Measurements from ENCODE around the gene CARD11. TPM values are rescaled to one million over a fixed set of nuclear protein-coding genes. Genes with fewer than 3 reads are reported as not detected.

CARD11 gene
- total and polyA plus RNA-seq, 2 experiments from 2014 or later: 17.7 to 29.0 TPM

DNA sequence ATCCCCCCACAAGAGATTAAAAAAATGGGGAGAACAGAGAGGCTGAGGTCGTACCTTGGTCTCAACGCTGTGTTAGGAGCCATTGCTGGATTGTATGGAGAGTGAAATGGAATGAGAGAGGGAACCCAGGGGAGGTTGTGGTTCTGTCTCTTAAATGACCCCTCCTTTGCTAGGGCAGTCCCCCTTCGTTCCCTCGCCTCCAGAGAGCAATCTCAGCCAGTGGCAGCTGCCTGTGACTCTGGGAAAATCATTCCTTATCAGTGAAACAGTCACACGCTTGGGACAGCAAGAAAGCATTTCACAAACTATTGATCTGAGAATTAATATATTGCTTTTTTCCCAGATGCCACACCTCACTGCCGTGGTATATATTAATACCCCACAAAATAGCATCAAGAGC lies 12.0 kb upstream of the CARD11 start:
- Histone ChIP-seq H3K27me3 (ENCODE audit: insufficient read depth) (no peaks in the 10 kb centered on the region), H3K36me3 (ENCODE audit: insufficient read depth) (no peaks in the 10 kb centered on the region), H3K4me2 (no peak overlapping the region), H3F3A (replicated peaks; ENCODE audit: low read depth) (no peaks in the 10 kb centered on the region), H4K20me1 (replicated peaks; ENCODE audit: insufficient read depth) (no peaks in the 10 kb centered on the region), H2AFZ (peak overlapping the region; percentile 87), H3K9me2 (ENCODE audit: insufficient read depth) (no peaks in the 10 kb centered on the region), H3K4me3 (no peak overlapping the region), H3K4me1 (ENCODE audit: insufficient read depth) (no peaks in the 10 kb centered on the region), H3K27ac (ENCODE audit: low read depth) (no peak overlapping the region), H3K79me2 (replicated peaks; ENCODE audit: insufficient read depth) (no peaks in the 10 kb centered on the region)
- Mint-ChIP-seq H3K9me3 (peaks cover 17% of the 10 kb centered on the region; the same call in 2 of the 3 replicates), H3K27ac (no peak overlapping the region), H3K4me3 (no peak overlapping the region), H3K27me3 (ENCODE audit: insufficient read depth, low read depth, poor library complexity) (no peaks in the 10 kb centered on the region), H3K36me3 (ENCODE audit: low read depth) (peaks cover 4% of the 10 kb centered on the region; the same call in 1 of the 3 replicates), H3K4me1 (no peaks in the 10 kb centered on the region; the same call in 2 of the 3 replicates)
- no peak for ATAC-seq
- no peak for TF ChIP-seq POLR2AphosphoS5 (IDR thresholded peaks at IDR 0.05; ENCODE audit: low read depth)
- TF ChIP-seq JUNB (IDR thresholded peaks at IDR 0.05; ENCODE audit: unreplicated experiment): no peak
- TF ChIP-seq ZNF331 (CRISPR knock-in tag; IDR thresholded peaks at IDR 0.05; ENCODE audit: low read depth): no peak
- no peak for TF ChIP-seq STAT1 (IDR thresholded peaks at IDR 0.05; ENCODE audit: unreplicated experiment)
- no peak for TF ChIP-seq EZH2 (IDR thresholded peaks at IDR 0.05; ENCODE audit: low read depth, unreplicated experiment)
- TF ChIP-seq, protein P1, sequence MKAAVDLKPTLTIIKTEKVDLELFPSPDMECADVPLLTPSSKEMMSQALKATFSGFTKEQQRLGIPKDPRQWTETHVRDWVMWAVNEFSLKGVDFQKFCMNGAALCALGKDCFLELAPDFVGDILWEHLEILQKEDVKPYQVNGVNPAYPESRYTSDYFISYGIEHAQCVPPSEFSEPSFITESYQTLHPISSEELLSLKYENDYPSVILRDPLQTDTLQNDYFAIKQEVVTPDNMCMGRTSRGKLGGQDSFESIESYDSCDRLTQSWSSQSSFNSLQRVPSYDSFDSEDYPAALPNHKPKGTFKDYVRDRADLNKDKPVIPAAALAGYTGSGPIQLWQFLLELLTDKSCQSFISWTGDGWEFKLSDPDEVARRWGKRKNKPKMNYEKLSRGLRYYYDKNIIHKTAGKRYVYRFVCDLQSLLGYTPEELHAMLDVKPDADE (IDR thresholded peaks at IDR 0.05): no peak
- TF ChIP-seq CREB1 (CRISPR knock-in tag; IDR thresholded peaks at IDR 0.05; ENCODE audit: low read depth): no peak
- no peak for TF ChIP-seq ZNF114 (CRISPR knock-in tag; IDR thresholded peaks at IDR 0.05)
- no peak for TF ChIP-seq CTCF (conservative IDR thresholded peaks at IDR 0.05; ENCODE audit: low read depth in 2 of 2)
- TF ChIP-seq REST (IDR thresholded peaks at IDR 0.05; ENCODE audit: unreplicated experiment): no peak
- TF ChIP-seq ZNF462 (CRISPR knock-in tag; IDR thresholded peaks at IDR 0.05): no peak
- TF ChIP-seq EZH2phosphoT487 (IDR thresholded peaks at IDR 0.05; ENCODE audit: unreplicated experiment): no peak
- DNase-seq (ENCODE audit: low spot score): no peak
